Measurements from ENCODE around the gene IMMP2L. TPM values are rescaled to one million over a fixed set of nuclear protein-coding genes. Genes with fewer than 3 reads are reported as not detected.

Gene IMMP2L
- total and polyA plus RNA-seq, 2 of the 8 experiments (the other 6 are each of a cell fraction or from before 2014, with no cell fraction given) = 2.3 to 10.1 TPM

DNA sequence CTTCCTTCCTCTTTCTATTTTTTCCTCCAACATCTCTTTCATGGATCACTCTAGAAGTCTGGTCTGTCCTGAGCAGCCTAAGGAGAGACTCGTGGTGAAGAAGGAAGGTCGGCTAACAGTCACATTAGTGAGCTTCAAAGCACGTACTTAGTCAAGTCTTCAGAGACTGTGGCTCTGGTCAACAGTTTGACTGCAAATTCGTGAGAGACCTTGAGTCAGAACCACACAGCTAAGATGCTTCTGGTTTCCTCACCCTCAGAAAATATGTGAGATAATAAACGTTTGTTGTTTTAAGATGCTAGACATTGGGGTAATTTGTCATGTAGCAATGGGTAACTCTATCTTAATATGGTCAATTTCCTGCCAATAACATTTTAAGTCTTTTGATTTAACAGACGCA is 597.5 kb downstream of the IMMP2L start:
- CTCF ChIA-PET (ENCODE audit: partially characterized antibody) = no interaction called here
- DNase-seq (ENCODE audit: low read depth in 1 of 2, low spot score in 2 of 2) = no peak
- Histone ChIP-seq H3K4me3 (ENCODE audit: extremely low read depth in 1 of 4, insufficient read depth in 2 of 4, low read depth in 3 of 4, low read length in 4 of 4) (no peak overlapping the region), H2BK120ac (replicated peaks; ENCODE audit: low read depth, low read length) (no peak overlapping the region), H3K23me2 (ENCODE audit: low read depth, low read length) (no peaks in the 10 kb centered on the region), H3K79me1 (ENCODE audit: low read depth, low read length) (no peaks in the 10 kb centered on the region), H4K91ac (replicated peaks; ENCODE audit: insufficient read length, low read length) (no peak overlapping the region), H4K8ac (ENCODE audit: extremely low read depth, insufficient read depth, low read length) (no peak overlapping the region), H3K4me1 (replicated peaks in 1 of 4; ENCODE audit: control insufficient read depth in 3 of 4, insufficient read depth in 4 of 4, low read length in 3 of 4) (no peaks in the 10 kb centered on the region), H2AK5ac (ENCODE audit: low read depth, low read length) (no peak overlapping the region), H2BK12ac (ENCODE audit: low read depth, low read length) (no peak overlapping the region), H3K14ac (ENCODE audit: insufficient read length) (no peak overlapping the region), H3K9me3 (ENCODE audit: insufficient read depth in 2 of 2, low read depth in 1 of 2, low read length in 1 of 2) (no peaks in the 10 kb centered on the region), H3K27ac (ENCODE audit: low read depth, low read length) (no peak overlapping the region), H3K4me2 (ENCODE audit: insufficient read depth in 1 of 2, low read depth in 2 of 2, low read length in 2 of 2) (no peak overlapping the region), H3K23ac (ENCODE audit: insufficient read length) (no peak overlapping the region), H3K18ac (ENCODE audit: extremely low read depth, low read length) (no peak overlapping the region), H2AFZ (ENCODE audit: low read length) (no peak overlapping the region), H3K79me2 (ENCODE audit: control insufficient read depth in 1 of 2, insufficient read depth in 2 of 2, low read length in 2 of 2) (no peaks in the 10 kb centered on the region), H4K20me1 (replicated peaks in 1 of 2; ENCODE audit: control insufficient read depth in 1 of 2, insufficient read depth in 2 of 2, low read length in 2 of 2) (no peaks in the 10 kb centered on the region), H3K9ac (replicated peaks in 1 of 4; ENCODE audit: extremely low read depth in 1 of 4, low read depth in 3 of 4, low read length in 3 of 4) (no peak overlapping the region), H2BK5ac (ENCODE audit: low read depth, low read length) (no peak overlapping the region), H3K27me3 (replicated peaks in 1 of 4; ENCODE audit: control insufficient read depth in 3 of 4, extremely low read depth in 1 of 4, insufficient read depth in 3 of 4, low read length in 3 of 4) (no peaks in the 10 kb centered on the region), H3K36me3 (ENCODE audit: control insufficient read depth in 2 of 4, insufficient read depth in 4 of 4, low read length in 3 of 4) (no peaks in the 10 kb centered on the region), H2BK15ac (ENCODE audit: low read length) (no peak overlapping the region), H3K56ac (replicated peaks; ENCODE audit: insufficient read length, low read depth, low read length) (no peak overlapping the region), H3K4ac (replicated peaks; ENCODE audit: insufficient read length, low read depth, low read length) (no peak overlapping the region), H4K5ac (ENCODE audit: insufficient read length, low read depth, low read length) (no peak overlapping the region), H2BK20ac (ENCODE audit: low read length) (no peak overlapping the region)
- WGBS, 2 experiments (ENCODE audit: extremely low coverage in 1 of 2, insufficient coverage in 1 of 2, insufficient read length in 1 of 2, insufficient replicate concordance in 2 of 2, low coverage in 1 of 2, low lambda C conversion rate in 2 of 2, missing lambda C conversion rate in 1 of 2) = 75% methylated on average over 6 of the region's 6 CpGs; no CpG with 5 or more reads in 1 of the 2 experiments
- POLR2A ChIA-PET (ENCODE audit: partially characterized antibody) = no interaction called here
- FAIRE-seq = no peak
- no peak for TF ChIP-seq SUZ12 (IDR thresholded peaks at IDR 0.05; ENCODE audit: low read length)
- TF ChIP-seq KDM4A (IDR thresholded peaks at IDR 0.05; ENCODE audit: low read depth, low read length, severe bottlenecking) = no peak
- no peak for TF ChIP-seq NRF1 (IDR thresholded peaks at IDR 0.05; ENCODE audit: low read depth, low read length)
- no peak for TF ChIP-seq SIRT6 (IDR thresholded peaks at IDR 0.05; ENCODE audit: low read length)
- TF ChIP-seq YY1 (IDR thresholded peaks at IDR 0.05; ENCODE audit: low read depth, low read length) = no peak
- TF ChIP-seq SIN3A (conservative IDR thresholded peaks at IDR 0.05 in 1 of 2, IDR thresholded peaks at IDR 0.05 in 1 of 2; ENCODE audit: low read depth in 1 of 2, low read length in 2 of 2) = no peak
- no peak for TF ChIP-seq GABPA (IDR thresholded peaks at IDR 0.05; ENCODE audit: borderline replicate concordance, insufficient read depth, low read length)
- no peak for TF ChIP-seq MAFK (IDR thresholded peaks at IDR 0.05; ENCODE audit: low read depth, low read length)
- no peak for TF ChIP-seq SRF (IDR thresholded peaks at IDR 0.05; ENCODE audit: low read depth, low read length)
- TF ChIP-seq TAF7 (optimal IDR thresholded peaks at IDR 0.05; ENCODE audit: borderline replicate concordance, low read depth, low read length) = no peak

All from H1 (cell line).